ENCODE measurements around the gene GNE. TPM values are rescaled to one million over a fixed set of nuclear protein-coding genes. Genes with fewer than 3 reads are reported as not detected.
A peak's percentile ranks its signal among the peaks of the same experiment; 100 is the strongest.

The GNE gene
- polyA plus RNA-seq, 3 donors: 4.1 to 5.0 (median 4.5) TPM

DNA sequence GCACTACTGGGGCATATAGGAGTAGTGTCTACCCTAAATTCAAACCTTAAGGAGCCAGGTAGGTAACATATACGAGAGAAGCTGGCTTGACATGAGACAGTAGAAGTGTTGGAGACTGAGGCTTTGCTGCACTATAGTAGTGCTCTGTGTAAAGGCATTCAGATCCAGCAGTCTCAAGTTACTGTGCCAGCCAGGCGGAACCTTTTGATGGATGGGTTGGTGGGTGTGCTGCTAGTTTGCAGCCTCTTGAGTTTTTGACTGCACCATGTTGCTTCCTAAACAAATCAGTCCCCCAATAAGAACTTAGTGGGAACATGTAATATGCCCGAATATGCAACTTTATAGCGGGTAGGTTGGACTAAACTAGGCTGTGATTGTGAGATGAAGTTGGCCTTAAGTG, 66.1 kb downstream of the GNE start:
- peaks cover 65% of the 10 kb centered on the region for H3K79me2 ChIP-seq (ENCODE audit: insufficient read depth, low read length)
- H3K27ac ChIP-seq (ENCODE audit: low read depth in 1 of 2, low read length in 2 of 2): peak overlapping the region in 1 of 2 donors; percentile 92
- peak overlapping the region; percentile 82 for H3K4me2 ChIP-seq (replicated peaks; ENCODE audit: extremely low read depth, low read length, poor library complexity, severe bottlenecking)
- no peak for DNase-seq
- H4K20me1 ChIP-seq (ENCODE audit: insufficient read depth, low read length): peaks cover 59% of the 10 kb centered on the region
- H3K4me1 ChIP-seq (ENCODE audit: control insufficient read depth in 1 of 2, insufficient read depth in 2 of 2, low read length in 2 of 2): peaks cover 31 to 40% of the 10 kb centered on the region in 2 donors
- H3K36me3 Mint-ChIP-seq: peaks cover 18 to 37% of the 10 kb centered on the region in 2 donors
- H3K36me3 ChIP-seq (replicated peaks in 1 of 2; ENCODE audit: control insufficient read depth in 1 of 2, insufficient read depth in 2 of 2, low read length in 2 of 2): peaks cover 5 to 24% of the 10 kb centered on the region in 2 donors
- H3K4me3 Mint-ChIP-seq: peak overlapping the region; percentile 95 to 97
- no peaks in the 10 kb centered on the region for H3K9me3 ChIP-seq (replicated peaks in 1 of 2; ENCODE audit: control insufficient read depth in 1 of 2, insufficient read depth in 1 of 2, low read length in 2 of 2)
- peak overlapping the region; percentile 79 to 85 (median 84) for H3K4me3 ChIP-seq (replicated peaks in 1 of 3; ENCODE audit: low read depth in 2 of 3, low read length in 3 of 3)
- H3K27me3 Mint-ChIP-seq (ENCODE audit: low read depth in 3 of 3): peaks cover 5 to 8% (median 7%) of the 10 kb centered on the region in 3 donors
- H3K4me1 Mint-ChIP-seq: peaks cover 39% of the 10 kb centered on the region
- peak overlapping the region in 5 of 7 donors; percentile 21 to 96 (median 68) for H3K27ac Mint-ChIP-seq
- no peaks in the 10 kb centered on the region for H3K9me3 Mint-ChIP-seq
- no peak overlapping the region for H2AFZ ChIP-seq (ENCODE audit: insufficient read depth, low read depth, low read length, poor library complexity, severe bottlenecking)
- H3K9ac ChIP-seq (ENCODE audit: insufficient read depth, low read length, poor library complexity, severe bottlenecking): peak overlapping the region; percentile 92
- 60% methylated on average over 1 of the region's 4 CpGs for WGBS (ENCODE audit: insufficient coverage)
- no peaks in the 10 kb centered on the region for H3K27me3 ChIP-seq (ENCODE audit: control insufficient read depth in 2 of 2, insufficient read depth in 2 of 2, low read length in 2 of 2)
- TF ChIP-seq, protein P1, sequence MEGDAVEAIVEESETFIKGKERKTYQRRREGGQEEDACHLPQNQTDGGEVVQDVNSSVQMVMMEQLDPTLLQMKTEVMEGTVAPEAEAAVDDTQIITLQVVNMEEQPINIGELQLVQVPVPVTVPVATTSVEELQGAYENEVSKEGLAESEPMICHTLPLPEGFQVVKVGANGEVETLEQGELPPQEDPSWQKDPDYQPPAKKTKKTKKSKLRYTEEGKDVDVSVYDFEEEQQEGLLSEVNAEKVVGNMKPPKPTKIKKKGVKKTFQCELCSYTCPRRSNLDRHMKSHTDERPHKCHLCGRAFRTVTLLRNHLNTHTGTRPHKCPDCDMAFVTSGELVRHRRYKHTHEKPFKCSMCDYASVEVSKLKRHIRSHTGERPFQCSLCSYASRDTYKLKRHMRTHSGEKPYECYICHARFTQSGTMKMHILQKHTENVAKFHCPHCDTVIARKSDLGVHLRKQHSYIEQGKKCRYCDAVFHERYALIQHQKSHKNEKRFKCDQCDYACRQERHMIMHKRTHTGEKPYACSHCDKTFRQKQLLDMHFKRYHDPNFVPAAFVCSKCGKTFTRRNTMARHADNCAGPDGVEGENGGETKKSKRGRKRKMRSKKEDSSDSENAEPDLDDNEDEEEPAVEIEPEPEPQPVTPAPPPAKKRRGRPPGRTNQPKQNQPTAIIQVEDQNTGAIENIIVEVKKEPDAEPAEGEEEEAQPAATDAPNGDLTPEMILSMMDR (IDR thresholded peaks at IDR 0.05): no peak
- intact Hi-C loops (cut with micrococcal nuclease): no loop called here

DNA sequence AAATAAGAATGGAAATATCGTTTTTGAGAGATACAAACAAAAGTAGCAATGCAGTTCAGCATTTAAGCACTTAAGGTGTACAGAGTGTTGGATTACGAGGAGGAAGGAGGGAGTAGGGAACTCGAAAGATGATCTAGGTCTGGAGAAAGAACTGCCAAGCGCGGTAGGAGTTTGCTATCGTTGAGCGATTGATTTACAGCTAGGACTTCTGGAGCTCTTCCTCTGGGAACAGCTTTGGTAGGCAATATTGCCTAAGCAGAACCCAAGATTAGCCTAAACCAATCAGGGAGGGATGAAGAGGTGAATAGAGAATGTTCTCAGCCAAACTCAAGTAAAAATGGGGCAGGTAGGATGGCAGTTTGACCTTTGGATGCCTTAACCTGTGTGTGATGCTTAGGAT, 66.6 kb downstream of the GNE start:
- peak in 1 of 3 donors; percentile 36 for DNase-seq
- 0% methylated on average over 7 of the region's 7 CpGs for WGBS (ENCODE audit: insufficient coverage)
- intact Hi-C loops (cut with micrococcal nuclease): no loop called here

More for the DNA sequence above, 66.6 kb downstream of the GNE start:
- H3K79me2 ChIP-seq (ENCODE audit: insufficient read depth, low read length): peaks cover 60% of the 10 kb centered on the region
- H3K36me3 ChIP-seq (replicated peaks in 1 of 2; ENCODE audit: control insufficient read depth in 1 of 2, insufficient read depth in 2 of 2, low read length in 2 of 2): peaks cover 1 to 19% of the 10 kb centered on the region in 2 donors
- peak overlapping the region; percentile 85 for H2AFZ ChIP-seq (ENCODE audit: insufficient read depth, low read depth, low read length, poor library complexity, severe bottlenecking)
- peak overlapping the region; percentile 82 for H3K4me2 ChIP-seq (replicated peaks; ENCODE audit: extremely low read depth, low read length, poor library complexity, severe bottlenecking)
- TF ChIP-seq, protein P1 (IDR thresholded peaks at IDR 0.05): no peak
- Mint-ChIP-seq H3K4me3 (peak overlapping the region; percentile 95 to 97), H3K27me3 (ENCODE audit: low read depth in 3 of 3) (peaks cover 5 to 8% (median 7%) of the 10 kb centered on the region in 3 donors), H3K27ac (peak overlapping the region; percentile 92 to 99 (median 95)), H3K4me1 (peaks cover 39% of the 10 kb centered on the region), H3K9me3 (no peaks in the 10 kb centered on the region), H3K36me3 (peaks cover 17 to 32% of the 10 kb centered on the region in 2 donors)
- H3K27me3 ChIP-seq (ENCODE audit: control insufficient read depth in 2 of 2, insufficient read depth in 2 of 2, low read length in 2 of 2): no peaks in the 10 kb centered on the region
- H3K9me3 ChIP-seq (replicated peaks in 1 of 2; ENCODE audit: control insufficient read depth in 1 of 2, insufficient read depth in 1 of 2, low read length in 2 of 2): no peaks in the 10 kb centered on the region
- peaks cover 54% of the 10 kb centered on the region for H4K20me1 ChIP-seq (ENCODE audit: insufficient read depth, low read length)
- peak overlapping the region; percentile 92 for H3K9ac ChIP-seq (ENCODE audit: insufficient read depth, low read length, poor library complexity, severe bottlenecking)
- peaks cover 31 to 40% of the 10 kb centered on the region in 2 donors for H3K4me1 ChIP-seq (ENCODE audit: control insufficient read depth in 1 of 2, insufficient read depth in 2 of 2, low read length in 2 of 2)
- peak overlapping the region; percentile 79 to 85 (median 84) for H3K4me3 ChIP-seq (replicated peaks in 1 of 3; ENCODE audit: low read depth in 2 of 3, low read length in 3 of 3)
- H3K27ac ChIP-seq (ENCODE audit: low read depth in 1 of 2, low read length in 2 of 2): peak overlapping the region; percentile 86 to 92

Data from CD14-positive monocyte (primary cell).